H1 (cell line): ENCODE measurements around the gene RAD51C.

Experiments used
- BACH1 ChIP-seq: IDR thresholded peaks from 2 replicates; pipeline ENCODE4 v1.6.1; 2012; ENCODE audit warnings: low read length, improper control_type of control experiment
- EGR1 ChIP-seq: IDR thresholded peaks from 2 replicates; pipeline ENCODE4 v1.6.1; 2011; ENCODE audit warnings: low read depth, low read length, borderline replicate concordance
- EP300 ChIP-seq, 2 experiments: IDR thresholded peaks; 1 replicate in 1 of 2; 2 replicates in 1 of 2; pipeline ENCODE4 v1.6.1; 2011 to 2012; ENCODE audit warnings: low read depth in 2 of 2, low read length in 2 of 2, mild to moderate bottlenecking in 2 of 2, borderline replicate concordance in 1 of 2, inconsistent platforms in 1 of 2, moderate library complexity in 1 of 2
- JUN ChIP-seq: IDR thresholded peaks from 2 replicates; pipeline ENCODE4 v1.6.1; 2011; ENCODE audit warnings: low read depth, mild to moderate bottlenecking, improper control_type of control experiment, low read length
- JUND ChIP-seq: IDR thresholded peaks from 2 replicates; pipeline ENCODE4 v1.6.1; 2011; ENCODE audit warnings: mild to moderate bottlenecking, improper control_type of control experiment, low read length
- POLR2A ChIP-seq, 2 experiments: IDR thresholded peaks; 1 replicate in 1 of 2; 2 replicates in 1 of 2; pipeline ENCODE4 v1.6.1; 2011; ENCODE audit warnings: low read depth in 2 of 2, low read length in 2 of 2, mild to moderate bottlenecking in 2 of 2; ENCODE audit errors: control extremely low read depth in 1 of 2
- RAD21 ChIP-seq, 2 experiments: IDR thresholded peaks in 1 of 2; conservative IDR thresholded peaks in 1 of 2; 2 replicates each; pipeline ENCODE4 v1.6.1; 2011; ENCODE audit warnings: low read depth in 2 of 2, low read length in 2 of 2, improper control_type of control experiment in 1 of 2, inconsistent platforms in 1 of 2, mild to moderate bottlenecking in 1 of 2, moderate library complexity in 1 of 2
- RFX5 ChIP-seq: IDR thresholded peaks from 2 replicates; pipeline ENCODE4 v1.6.1; 2011; ENCODE audit warnings: low read depth, low read length, improper control_type of control experiment, borderline replicate concordance
- SP1 ChIP-seq: IDR thresholded peaks from 2 replicates; pipeline ENCODE4 v1.6.1; 2011; ENCODE audit warnings: low read depth, low read length

- TF ChIP-seq BACH1 (no peak), JUN (no peak), SP1 (no peak), EP300 (IDR thresholded peaks at IDR 0.05; ENCODE audit: borderline replicate concordance in 1 of 2, low read depth in 2 of 2, low read length in 2 of 2) (no peak), RFX5 (no peak), RAD21 (IDR thresholded peaks at IDR 0.05 in 1 of 2, conservative IDR thresholded peaks at IDR 0.05 in 1 of 2; ENCODE audit: low read depth in 2 of 2, low read length in 2 of 2) (no peak), EGR1 (no peak), JUND (no peak), POLR2A (IDR thresholded peaks at IDR 0.05; ENCODE audit: control extremely low read depth in 1 of 2, low read depth in 2 of 2, low read length in 2 of 2) (no peak)
These were observed 60.6 kb downstream of the RAD51C start for GRCh38 chr17:58753026-58753425.
